ENCODE measurements around the gene HTR2A.
A peak's percentile ranks its signal among the peaks of the same experiment; 100 is the strongest.
"Not testable (repeated sequence)": the region's sequence is repeated elsewhere in the genome, so short reads cannot be mapped to it uniquely, and the experiment has no call there.

The HTR2A gene

GRCh38 chr13:46866150-46866549 lies 30.7 kb downstream of the HTR2A start:
- DNase-seq = no peak

DNA sequence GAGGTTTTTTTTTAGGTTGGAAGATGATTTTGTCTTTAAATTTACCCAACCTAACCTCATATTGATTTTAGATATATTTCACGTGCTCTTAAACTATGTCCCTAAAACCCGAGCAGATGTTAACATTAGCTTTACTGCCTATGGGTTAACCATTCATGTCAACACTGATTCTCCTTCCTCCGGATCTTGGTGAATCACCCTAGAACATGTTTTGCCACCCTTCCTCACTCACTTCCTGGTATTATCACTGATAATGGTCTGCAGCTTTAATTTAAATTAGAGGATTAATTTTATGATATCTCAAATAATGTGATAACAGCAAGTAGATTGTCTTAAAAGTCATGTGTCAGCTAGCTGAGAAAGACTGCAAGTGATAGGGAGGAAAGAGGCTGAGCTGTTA lies 31.9 kb downstream of the HTR2A start:
- no peak for DNase-seq

DNA sequence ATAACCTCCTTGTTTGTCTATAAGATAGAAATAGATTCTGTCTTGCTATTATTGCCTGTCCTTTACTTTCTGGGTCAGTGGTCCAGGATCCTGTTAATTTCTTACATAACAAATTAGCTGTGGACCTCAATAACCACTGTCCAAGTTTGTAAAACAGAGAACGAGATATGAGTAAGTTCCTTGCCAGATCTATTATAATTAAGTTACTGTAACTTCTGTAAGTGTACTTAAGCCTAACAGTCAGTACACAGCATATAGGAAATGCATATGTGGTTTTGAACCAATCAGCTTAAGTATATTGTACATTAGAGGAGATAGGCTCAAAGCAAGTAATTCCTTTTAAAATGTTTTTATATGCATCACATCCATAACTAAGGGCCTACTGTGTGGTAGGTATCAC lies 34.9 kb downstream of the HTR2A start:
- no peak for DNase-seq

DNA sequence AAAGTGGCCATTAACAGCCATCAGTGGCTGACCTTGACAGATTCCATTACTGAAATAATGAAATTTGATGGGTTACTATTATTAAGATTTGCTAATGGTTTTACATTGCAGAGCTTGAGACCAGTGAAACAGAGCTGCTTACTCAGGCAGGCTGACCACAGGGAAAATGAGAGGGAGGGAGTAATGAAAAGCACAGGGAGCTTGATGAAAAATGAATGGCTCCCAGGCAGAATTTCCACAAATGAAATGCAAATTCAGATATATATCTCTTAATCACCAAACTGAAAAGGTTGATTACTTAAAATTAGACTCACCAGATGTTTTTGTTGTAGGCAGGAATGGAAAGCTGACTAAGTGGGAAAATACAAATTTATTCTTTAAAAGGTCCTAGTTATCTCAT lies 36.1 kb downstream of the HTR2A start:
- no peak for DNase-seq

GRCh38 chr13:46858776-46859175 lies 38.1 kb downstream of the HTR2A start:
- no peak for DNase-seq

DNA sequence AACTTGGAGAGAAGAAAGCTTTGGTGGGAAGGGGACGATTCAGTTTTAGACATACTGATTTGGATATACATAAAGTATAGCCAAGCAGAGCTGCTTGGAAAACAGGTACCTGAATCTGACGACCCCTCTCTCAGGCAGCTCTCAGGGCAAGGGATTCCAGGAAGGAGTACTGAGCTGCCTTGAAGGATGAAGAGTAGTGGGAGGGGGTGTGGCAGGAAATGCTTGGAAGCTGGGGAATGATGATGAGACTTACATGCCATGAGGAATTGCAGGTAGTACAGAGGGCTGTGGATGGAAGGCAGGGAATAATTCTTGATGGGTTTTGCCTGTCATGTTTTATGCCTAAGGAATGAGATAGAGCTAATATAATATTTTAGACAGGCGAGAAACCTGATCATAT lies 38.7 kb downstream of the HTR2A start:
- DNase-seq = no peak

GRCh38 chr13:46855664-46856063 lies 41.2 kb downstream of the HTR2A start:
- no peak for DNase-seq

GRCh38 chr13:46855166-46855565 lies 41.7 kb downstream of the HTR2A start:
- DNase-seq = no peak

- DNase-seq = no peak
These were observed 44.7 kb downstream of the HTR2A start for GRCh38 chr13:46852168-46852567.

GRCh38 chr13:46850214-46850613 lies 46.6 kb downstream of the HTR2A start:
- no peak for DNase-seq

- DNase-seq = no peak
These were observed 50.1 kb downstream of the HTR2A start for GRCh38 chr13:46846726-46847125.

- DNase-seq = no peak
These were observed 51.7 kb downstream of the HTR2A start for GRCh38 chr13:46845146-46845545.

- no peak for DNase-seq
These were observed 52.4 kb downstream of the HTR2A start for GRCh38 chr13:46844431-46844830.

- DNase-seq = no peak
These were observed 57.5 kb downstream of the HTR2A start for GRCh38 chr13:46839399-46839798.

- DNase-seq = no peak
These were observed 62.2 kb downstream of the HTR2A start for GRCh38 chr13:46834657-46835056.

DNA sequence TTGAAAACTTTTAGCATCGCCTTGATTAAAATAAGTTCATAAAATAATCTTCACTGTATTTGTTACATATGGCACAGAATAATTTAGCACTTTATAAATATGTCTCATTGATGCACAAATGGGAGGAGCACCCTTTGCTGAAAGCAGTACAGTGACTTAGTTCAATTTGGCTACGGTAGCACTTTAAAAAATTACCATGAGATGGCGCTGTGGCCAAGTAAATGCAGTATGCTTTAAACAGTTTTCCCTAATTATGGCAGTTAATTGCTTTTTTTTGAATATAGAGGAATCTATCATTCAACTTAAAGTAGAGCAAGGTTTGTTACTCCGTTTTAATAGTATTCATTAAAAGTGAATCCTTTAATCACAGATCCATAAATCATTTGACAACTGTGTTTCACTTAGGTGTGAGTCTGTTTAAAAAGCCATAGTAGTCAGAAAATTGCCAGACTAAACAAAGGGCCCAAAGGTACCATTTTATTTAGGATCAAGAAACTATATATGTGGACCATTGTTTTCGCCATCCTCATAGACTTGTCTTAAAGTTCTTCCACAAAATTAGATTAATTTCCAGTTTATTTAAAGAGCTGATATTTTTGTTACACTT lies 65.2 kb downstream of the HTR2A start:
- DNase-seq = peak; percentile 13

DNA sequence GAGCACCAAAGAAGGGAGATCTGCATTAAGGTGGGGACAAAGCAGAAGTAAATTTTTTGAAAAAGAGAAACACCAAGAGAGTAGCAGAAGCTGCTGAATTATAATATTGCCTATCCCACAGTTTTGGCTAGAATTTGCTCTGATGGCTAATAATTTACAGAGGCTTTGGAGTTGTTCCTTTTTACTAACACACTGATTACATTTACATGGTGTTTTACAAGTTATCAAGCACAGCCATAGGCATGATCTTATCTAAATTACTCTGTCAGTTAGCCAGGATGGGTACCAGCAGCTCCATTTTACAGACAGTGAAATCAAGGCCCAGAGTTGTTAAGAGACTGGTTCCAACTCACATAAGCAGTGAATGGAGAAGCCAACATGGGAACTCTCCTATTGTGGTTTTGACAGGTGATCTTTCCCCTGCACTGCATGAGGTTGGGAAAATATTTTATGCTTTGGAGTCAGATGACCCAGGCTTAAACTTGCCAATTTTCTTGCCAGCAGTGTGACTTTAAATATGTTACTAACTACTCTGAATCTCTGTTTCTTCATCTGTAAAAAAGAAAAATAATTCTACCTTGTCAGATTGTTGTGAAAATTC lies 66.3 kb downstream of the HTR2A start:
- DNase-seq = no peak

DNA sequence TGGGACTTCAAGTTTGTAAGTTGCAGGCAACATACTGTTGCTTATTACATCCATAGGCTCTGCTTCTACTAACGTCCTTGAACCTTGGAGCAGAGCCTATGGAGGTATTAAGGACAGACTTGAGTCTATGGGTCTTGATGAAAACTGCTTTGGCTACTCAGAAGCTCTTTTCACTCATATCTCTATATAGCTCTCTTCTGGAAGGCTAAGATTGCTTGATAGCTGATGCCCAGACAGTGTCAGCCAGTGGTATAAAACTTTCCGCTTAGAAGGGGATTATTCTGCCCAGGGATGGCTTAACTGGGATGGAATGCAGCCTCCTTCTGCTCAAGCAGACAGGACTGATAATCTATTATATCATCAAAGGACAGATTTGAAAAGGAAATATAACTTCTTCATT lies 74.3 kb downstream of the HTR2A start:
- DNase-seq = no peak

GRCh38 chr13:46817838-46818476 lies 78.9 kb downstream of the HTR2A start:
- DNase-seq = no peak

- no peak for DNase-seq
These were observed 79.8 kb downstream of the HTR2A start for GRCh38 chr13:46817095-46817494.

- no peak for DNase-seq
These were observed 80.5 kb downstream of the HTR2A start for GRCh38 chr13:46816371-46816770.

- DNase-seq = no peak
These were observed 84.5 kb downstream of the HTR2A start for GRCh38 chr13:46812301-46812797.

- DNase-seq = no peak
These were observed 86.4 kb downstream of the HTR2A start for GRCh38 chr13:46810440-46810839.

GRCh38 chr13:46804921-46805320 lies 91.9 kb downstream of the HTR2A start:
- DNase-seq = not testable (repeated sequence)

Measured in NCI-H1092 treated with DMSO at 0.1 percent for 48 hours (cell line).